Thoracic aorta (tissue), 2 donors: ENCODE measurements around the gene TMEM269. TPM values are rescaled to one million over a fixed set of nuclear protein-coding genes. Genes with fewer than 3 reads are reported as not detected.

ENCODE experiments used
- ATAC-seq: fragments of 150-250 bp; one replicate; pipeline ENCODE4 v1.8.0; 2017; ENCODE audit warnings: low read depth; ENCODE audit not compliant: insufficient number of reproducible peaks, low FRiP score
- DNase-seq: peaks from one replicate; pipeline ENCODE4 v3.0.0-alpha.2; 2020; ENCODE audit warnings: low spot score
- H3K27ac ChIP-seq, 2 donors: fragments of 200-600 bp; sonication (generic); 1 replicate in 1 of 2; 2 replicates in 1 of 2; pipeline ENCODE4 v1.5.1; 2016; ENCODE audit warnings: mild to moderate bottlenecking in 2 of 2, moderate library complexity in 2 of 2
- H3K27me3 ChIP-seq: fragments of 200-600 bp; sonication (generic); replicated peaks from 2 replicates; pipeline ENCODE4 v1.6.0; 2016; ENCODE audit warnings: mild to moderate bottlenecking; ENCODE audit not compliant: insufficient read depth
- H3K36me3 ChIP-seq: fragments of 200-600 bp; sonication (generic); one replicate; pipeline ENCODE4 v1.5.1; 2016
- H3K4me1 ChIP-seq, 2 donors: fragments of 200-600 bp; sonication (generic); 1 replicate in 1 of 2; 2 replicates in 1 of 2; pipeline versions ENCODE4 v1.5.1 to v1.6.0; 2016; ENCODE audit warnings: low read depth in 2 of 2, mild to moderate bottlenecking in 1 of 2; ENCODE audit not compliant: control insufficient read depth in 1 of 2
- H3K4me3 ChIP-seq: fragments of 200-600 bp; sonication (generic); 2 replicates; pipeline ENCODE4 v1.5.1; 2016; ENCODE audit warnings: mild to moderate bottlenecking
- H3K9me3 ChIP-seq: fragments of 200-600 bp; sonication (generic); 2 replicates; pipeline ENCODE4 v1.5.1; 2016
- CTCF ChIP-seq: fragments of 200-600 bp; sonication (generic); IDR thresholded peaks from one replicate; pipeline ENCODE4 v1.5.1; 2019; ENCODE audit warnings: antibody characterized with exemption
- total RNA-seq, 2 donors: library from RNA; depleted of rRNA; stranded (reverse); fragments of >200 nt; gene quantifications; one replicate each; pipeline versions ENCODE4 v1.1.0 to v1.2.3, GENCODE V29; 2016

The TMEM269 gene
- total RNA-seq, 2 donors from 2014 or later, result 0.27 to 0.35 TPM

- DNase-seq (no peak), ATAC-seq (no peak)
- Histone ChIP-seq H3K4me3 (no peak overlapping the region), H3K27me3 (no peaks in the 10 kb centered on the region), H3K4me1 (no peaks in the 10 kb centered on the region), H3K9me3 (no peaks in the 10 kb centered on the region), H3K27ac (no peak overlapping the region), H3K36me3 (peaks cover 56% of the 10 kb centered on the region)
- TF ChIP-seq CTCF, result peak; percentile 62
Observed at GRCh38 chr1:42756956-42757891, 27.6 kb upstream of the TMEM269 start.

- DNase-seq, result no peak
- H3K27ac ChIP-seq, result no peak overlapping the region
- H3K4me1 ChIP-seq, result no peaks in the 10 kb centered on the region
- no peaks in the 10 kb centered on the region for H3K27me3 ChIP-seq
- no peak overlapping the region for H3K4me3 ChIP-seq
- no peak for ATAC-seq
- H3K36me3 ChIP-seq, result peaks cover 49% of the 10 kb centered on the region
- H3K9me3 ChIP-seq, result no peaks in the 10 kb centered on the region
- TF ChIP-seq CTCF, result no peak
Observed at GRCh38 chr1:42757892-42758275, 26.9 kb upstream of the TMEM269 start.

GRCh38 chr1:42758641-42759040 lies 26.1 kb upstream of the TMEM269 start:
- no peak for TF ChIP-seq CTCF
- Histone ChIP-seq H3K4me3 (no peak overlapping the region), H3K4me1 (peaks cover 0 to 3% of the 10 kb centered on the region in 2 donors), H3K27me3 (no peaks in the 10 kb centered on the region), H3K36me3 (peaks cover 44% of the 10 kb centered on the region), H3K9me3 (no peaks in the 10 kb centered on the region), H3K27ac (no peak overlapping the region)
- DNase-seq, result no peak
- no peak for ATAC-seq

- Histone ChIP-seq H3K27ac (no peak overlapping the region), H3K4me1 (peaks cover under 1 to 8% of the 10 kb centered on the region in 2 donors), H3K9me3 (no peaks in the 10 kb centered on the region), H3K36me3 (peaks cover 41% of the 10 kb centered on the region), H3K27me3 (no peaks in the 10 kb centered on the region), H3K4me3 (no peak overlapping the region)
- no peak for TF ChIP-seq CTCF
- ATAC-seq (no peak), DNase-seq (no peak)
Observed at GRCh38 chr1:42759114-42759513, 25.7 kb upstream of the TMEM269 start.

- peaks cover 4 to 22% of the 10 kb centered on the region in 2 donors for H3K4me1 ChIP-seq
- H3K36me3 ChIP-seq, result peaks cover 18% of the 10 kb centered on the region
Observed at GRCh38 chr1:42761567-42761966, 23.2 kb upstream of the TMEM269 start.

More at GRCh38 chr1:42761567-42761966, 23.2 kb upstream of the TMEM269 start:
- no peak overlapping the region for H3K27ac ChIP-seq
- TF ChIP-seq CTCF, result no peak
- H3K4me3 ChIP-seq, result no peak overlapping the region
- H3K9me3 ChIP-seq, result no peaks in the 10 kb centered on the region
- H3K27me3 ChIP-seq, result no peaks in the 10 kb centered on the region
- no peak for ATAC-seq
- no peak for DNase-seq
